Uterus (tissue), 4 donors: ENCODE data around the gene LAMB4. TPM values are rescaled to one million over a fixed set of nuclear protein-coding genes. Genes with fewer than 3 reads are reported as not detected.

Experiments used
- DNase-seq, 2 donors: peaks; one replicate each; pipeline ENCODE4 v3.0.0-alpha.2; 2019 to 2020
- H3K27ac ChIP-seq, 2 donors: fragments of 200-600 bp; sonication (generic); 1 replicate in 1 of 2; 2 replicates in 1 of 2; pipeline ENCODE4 v1.5.1; 2016 to 2018
- H3K27me3 ChIP-seq, 2 donors: fragments of 200-600 bp; sonication (generic); one replicate each; pipeline ENCODE4 v1.5.1; 2018 to 2019; ENCODE audit warnings: control low read depth in 1 of 2
- H3K36me3 ChIP-seq, 2 donors: fragments of 200-600 bp; sonication (generic); one replicate each; pipeline ENCODE4 v1.5.1; 2019; ENCODE audit warnings: control low read depth in 1 of 2
- H3K4me1 ChIP-seq, 2 donors: fragments of 200-600 bp; sonication (generic); one replicate each; pipeline ENCODE4 v1.5.1; 2018 to 2019; ENCODE audit warnings: control low read depth in 1 of 2
- H3K4me3 ChIP-seq, 2 donors: fragments of 200-600 bp; sonication (generic); 1 replicate in 1 of 2; 2 replicates in 1 of 2; pipeline ENCODE4 v1.5.1; 2018 to 2019; ENCODE audit warnings: mild to moderate bottlenecking in 1 of 2
- H3K9me3 ChIP-seq, 2 donors: fragments of 200-600 bp; sonication (generic); one replicate each; pipeline ENCODE4 v1.5.1; 2019; ENCODE audit warnings: control low read depth in 1 of 2
- POLR2A ChIP-seq, 2 donors: fragments of 450-650 bp; IDR thresholded peaks; one replicate each; pipeline ENCODE4 v1.6.1; 2016; ENCODE audit warnings: antibody characterized with exemption in 2 of 2, mild to moderate bottlenecking in 1 of 2, moderate library complexity in 1 of 2
- intact Hi-C: fragments of 100-400 bp; cut with DNase I; formaldehyde crosslinking; loops from one replicate; pipeline ENCODE4 v1.15.1; 2023; ENCODE audit warnings: low total_unique reads
- total RNA-seq, 4 donors: library from RNA; depleted of rRNA in 3 of 4; stranded (reverse); fragments of >200 nt in 3 of 4; gene quantifications; one replicate each; pipeline versions ENCODE4 v1.1.0 to v1.2.4, GENCODE V29; 2014 to 2023
- TF ChIP-seq, protein P1 (sequence below), 4 experiments: fragments of 200-600 bp in 2 of 4; fragments of 450-650 bp in 2 of 4; sonication (generic) in 2 of 4; IDR thresholded peaks; one replicate each; pipeline ENCODE4 v1.5.1; 2016 to 2019; ENCODE audit warnings: antibody characterized with exemption in 4 of 4, mild to moderate bottlenecking in 2 of 4, moderate library complexity in 1 of 4
- donor health status: DM: yes; HTN: yes; CAD: no.

Gene LAMB4
- total RNA-seq, 4 donors from 2014 or later: 0.59 to 0.90 TPM; not detected in 2

DNA sequence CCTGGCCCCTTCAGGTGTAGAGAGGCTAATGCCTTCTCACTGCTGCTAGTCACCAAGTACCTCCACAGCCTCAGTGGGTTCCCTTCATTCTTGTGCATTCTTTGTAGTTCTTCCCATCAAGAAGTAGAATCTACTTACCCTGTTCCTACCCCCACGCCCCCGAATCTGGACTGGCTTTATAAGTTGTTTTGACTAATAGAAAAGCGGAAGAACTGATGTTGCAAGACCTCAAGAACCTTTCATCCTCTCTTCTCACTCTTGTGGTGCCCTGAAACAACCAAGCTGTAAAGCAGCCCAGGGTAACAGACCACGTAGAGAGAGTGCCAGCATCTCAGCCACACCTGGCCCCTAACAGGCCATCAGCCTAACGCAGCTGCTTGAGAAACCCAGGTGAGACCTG, 104.0 kb downstream of the LAMB4 start:
- Histone ChIP-seq H3K27ac (no peak overlapping the region), H3K36me3 (no peaks in the 10 kb centered on the region), H3K27me3 (no peaks in the 10 kb centered on the region), H3K4me3 (no peak overlapping the region), H3K9me3 (no peaks in the 10 kb centered on the region), H3K4me1 (no peaks in the 10 kb centered on the region)
- intact Hi-C loops: no loop called here
- no peak for DNase-seq
- no peak for TF ChIP-seq POLR2A (IDR thresholded peaks at IDR 0.05)
- TF ChIP-seq, protein P1, sequence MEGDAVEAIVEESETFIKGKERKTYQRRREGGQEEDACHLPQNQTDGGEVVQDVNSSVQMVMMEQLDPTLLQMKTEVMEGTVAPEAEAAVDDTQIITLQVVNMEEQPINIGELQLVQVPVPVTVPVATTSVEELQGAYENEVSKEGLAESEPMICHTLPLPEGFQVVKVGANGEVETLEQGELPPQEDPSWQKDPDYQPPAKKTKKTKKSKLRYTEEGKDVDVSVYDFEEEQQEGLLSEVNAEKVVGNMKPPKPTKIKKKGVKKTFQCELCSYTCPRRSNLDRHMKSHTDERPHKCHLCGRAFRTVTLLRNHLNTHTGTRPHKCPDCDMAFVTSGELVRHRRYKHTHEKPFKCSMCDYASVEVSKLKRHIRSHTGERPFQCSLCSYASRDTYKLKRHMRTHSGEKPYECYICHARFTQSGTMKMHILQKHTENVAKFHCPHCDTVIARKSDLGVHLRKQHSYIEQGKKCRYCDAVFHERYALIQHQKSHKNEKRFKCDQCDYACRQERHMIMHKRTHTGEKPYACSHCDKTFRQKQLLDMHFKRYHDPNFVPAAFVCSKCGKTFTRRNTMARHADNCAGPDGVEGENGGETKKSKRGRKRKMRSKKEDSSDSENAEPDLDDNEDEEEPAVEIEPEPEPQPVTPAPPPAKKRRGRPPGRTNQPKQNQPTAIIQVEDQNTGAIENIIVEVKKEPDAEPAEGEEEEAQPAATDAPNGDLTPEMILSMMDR (IDR thresholded peaks at IDR 0.05): no peak

DNA sequence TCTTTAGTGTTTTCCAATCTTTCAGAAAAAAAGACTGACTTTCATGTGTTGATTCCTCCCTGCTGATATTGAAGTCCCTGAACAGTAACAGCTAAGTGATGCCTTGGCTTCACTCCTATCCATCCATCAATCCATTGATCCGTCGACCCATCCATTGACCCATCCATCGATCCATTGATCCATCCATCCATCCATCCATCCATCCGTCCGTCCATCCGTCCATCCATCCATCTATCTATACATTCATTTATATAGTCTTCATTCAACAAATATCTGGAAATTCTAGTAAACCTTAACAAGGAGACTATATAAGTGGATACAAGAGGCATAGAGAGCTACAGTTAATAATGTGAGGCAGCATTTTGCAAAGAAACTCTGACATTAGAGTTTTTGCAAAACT, 105.6 kb downstream of the LAMB4 start:
- Histone ChIP-seq H3K36me3 (no peaks in the 10 kb centered on the region), H3K9me3 (no peaks in the 10 kb centered on the region), H3K27ac (no peak overlapping the region), H3K27me3 (no peaks in the 10 kb centered on the region), H3K4me1 (no peaks in the 10 kb centered on the region), H3K4me3 (no peak overlapping the region)
- intact Hi-C loops: no loop called here
- TF ChIP-seq, protein P1 (IDR thresholded peaks at IDR 0.05): no peak
- no peak for TF ChIP-seq POLR2A (IDR thresholded peaks at IDR 0.05)
- no peak for DNase-seq

DNA sequence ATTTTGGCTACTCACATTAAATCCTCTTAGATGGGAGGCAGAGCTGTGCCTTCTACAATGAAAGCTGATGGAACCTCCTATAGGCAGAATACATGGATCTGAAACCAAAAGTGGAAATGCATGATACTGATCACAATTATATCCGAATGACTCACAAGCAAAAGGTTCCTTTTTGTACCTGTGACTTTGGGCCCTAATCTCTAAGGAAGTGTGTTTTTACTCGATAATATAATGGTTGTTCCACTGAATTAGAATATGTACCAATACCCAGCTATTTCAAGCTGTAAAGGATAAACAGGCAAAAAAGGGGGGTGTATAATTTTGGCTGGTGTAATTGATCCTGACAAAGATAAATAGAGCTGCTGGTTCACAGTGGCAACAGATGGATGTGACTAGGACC, 109.6 kb downstream of the LAMB4 start:
- TF ChIP-seq POLR2A (IDR thresholded peaks at IDR 0.05): no peak
- TF ChIP-seq, protein P1 (IDR thresholded peaks at IDR 0.05): no peak

DNA sequence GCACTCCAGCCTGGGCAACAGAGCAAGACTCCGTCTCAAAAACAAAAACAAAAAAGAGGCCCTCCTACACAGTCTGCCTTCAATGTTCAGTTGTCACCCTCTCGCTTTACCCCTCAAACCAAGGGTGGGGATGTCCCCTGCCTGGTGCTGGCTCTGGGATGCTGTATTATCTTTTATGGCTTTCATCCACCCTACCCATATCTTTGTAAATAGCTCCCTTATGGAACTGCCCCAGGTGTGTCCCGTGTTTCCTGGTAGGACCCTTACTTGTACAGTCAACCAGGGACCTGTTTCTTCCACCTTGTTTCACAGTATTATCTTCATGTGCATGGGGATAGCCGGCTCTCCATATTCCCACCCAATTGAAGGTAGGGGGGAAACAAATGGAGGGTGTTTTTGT, 111.5 kb downstream of the LAMB4 start:
- no peak overlapping the region for H3K27ac ChIP-seq
- H3K4me3 ChIP-seq: no peak overlapping the region
- no peaks in the 10 kb centered on the region for H3K27me3 ChIP-seq
- H3K9me3 ChIP-seq: no peaks in the 10 kb centered on the region
- no peaks in the 10 kb centered on the region for H3K4me1 ChIP-seq
- intact Hi-C loops: no loop called here
- DNase-seq: no peak
- H3K36me3 ChIP-seq: no peaks in the 10 kb centered on the region
- TF ChIP-seq, protein P1 (IDR thresholded peaks at IDR 0.05): no peak
- TF ChIP-seq POLR2A (IDR thresholded peaks at IDR 0.05): no peak

More for the DNA sequence above, 109.6 kb downstream of the LAMB4 start:
- H3K9me3 ChIP-seq: no peaks in the 10 kb centered on the region
- H3K36me3 ChIP-seq: no peaks in the 10 kb centered on the region
- H3K4me3 ChIP-seq: no peak overlapping the region
- intact Hi-C loops: no loop called here
- no peak for DNase-seq
- no peak overlapping the region for H3K27ac ChIP-seq
- H3K27me3 ChIP-seq: no peaks in the 10 kb centered on the region
- no peaks in the 10 kb centered on the region for H3K4me1 ChIP-seq

DNA sequence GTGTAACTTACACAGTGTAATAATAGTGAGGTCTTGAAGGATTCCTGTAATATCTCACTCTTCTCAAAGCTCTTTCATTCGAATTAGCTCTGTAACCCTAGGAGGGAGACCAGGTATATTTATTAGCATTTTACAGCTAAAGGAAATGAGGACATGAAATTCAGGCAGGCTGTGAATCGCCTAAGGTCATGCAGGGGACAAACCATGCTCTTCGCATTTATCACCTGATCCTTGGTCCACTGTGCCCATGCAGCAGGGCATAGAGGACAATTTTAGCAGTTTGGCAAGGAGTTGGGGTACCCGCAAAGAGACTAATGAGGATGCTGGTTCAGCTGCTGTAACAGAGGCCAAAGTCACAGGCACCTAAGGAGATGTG, 112.4 kb downstream of the LAMB4 start:
- DNase-seq: no peak
- H3K9me3 ChIP-seq: no peaks in the 10 kb centered on the region
- H3K36me3 ChIP-seq: no peaks in the 10 kb centered on the region
- H3K4me1 ChIP-seq: no peaks in the 10 kb centered on the region
- TF ChIP-seq, protein P1 (IDR thresholded peaks at IDR 0.05): no peak
- TF ChIP-seq POLR2A (IDR thresholded peaks at IDR 0.05): no peak
- H3K27me3 ChIP-seq: no peaks in the 10 kb centered on the region
- no peak overlapping the region for H3K27ac ChIP-seq
- intact Hi-C loops: no loop called here
- H3K4me3 ChIP-seq: no peak overlapping the region
